ENCODE results near the gene ZDHHC18.

- TF ChIP-seq EZH2phosphoT487 (IDR thresholded peaks at IDR 0.05; ENCODE audit: insufficient read depth, low read depth) (no peak), EZH2 (IDR thresholded peaks at IDR 0.05; ENCODE audit: insufficient read depth, poor library complexity, severe bottlenecking) (no peak)
Measured at GRCh38 chr1:26783646-26784022, 42.9 kb upstream of the ZDHHC18 start.
